Heart left ventricle (tissue), 13 donors: ENCODE data around the gene MYO7B.

ENCODE experiments used
- POLR2A ChIP-seq, 2 donors: fragments of 450-650 bp; IDR thresholded peaks; one replicate each; pipeline ENCODE4 v1.6.1; 2017; ENCODE audit warnings: antibody characterized with exemption in 2 of 2, mild to moderate bottlenecking in 2 of 2, moderate library complexity in 2 of 2
- TF ChIP-seq, protein P1 (sequence below), 12 donors: fragments of 200-600 bp; sonication (generic) in 4 of 12; IDR thresholded peaks; one replicate each; pipeline versions ENCODE4 v1.5.0 to v1.8.0; 2018 to 2022; ENCODE audit warnings: antibody characterized with exemption in 12 of 12, mild to moderate bottlenecking in 5 of 12
- donor health status: ischemic (EF 13 %, LVEDD 7.1; RV severe dilation, severe dysfunction).
- donor health status: DM: no; HTN: yes; CAD: no.
- donor health status: DM: no; HTN: no; CAD: no.
- donor health status: ischemic (EF 25% LVEDD 6.9; RV normal size, moderate dysfunction).
- donor health status: ischemic (EF 25% LVEDD 5.7; RV mildly dilated, moderate dysfunction).
- donor health status: ischemic (EF 35%, LVEDD 5.7; RV mildly dilated, moderate dysfunction).
- donor health status: nonischemic (EF 11% LVEDD 7.7; RV severe dilation, severe dysfunction).
- donor health status: DM: yes; HTN: yes; CAD: no.
- donor health status: PGD.
- donor health status: ischemic (EF 29% LVEDD 5.4; RV normal size, mild dysfunction).
- donor health status: nonischemic (EF 23%, LVEDD 6.1; RV moderate dilation, normal function).

DNA sequence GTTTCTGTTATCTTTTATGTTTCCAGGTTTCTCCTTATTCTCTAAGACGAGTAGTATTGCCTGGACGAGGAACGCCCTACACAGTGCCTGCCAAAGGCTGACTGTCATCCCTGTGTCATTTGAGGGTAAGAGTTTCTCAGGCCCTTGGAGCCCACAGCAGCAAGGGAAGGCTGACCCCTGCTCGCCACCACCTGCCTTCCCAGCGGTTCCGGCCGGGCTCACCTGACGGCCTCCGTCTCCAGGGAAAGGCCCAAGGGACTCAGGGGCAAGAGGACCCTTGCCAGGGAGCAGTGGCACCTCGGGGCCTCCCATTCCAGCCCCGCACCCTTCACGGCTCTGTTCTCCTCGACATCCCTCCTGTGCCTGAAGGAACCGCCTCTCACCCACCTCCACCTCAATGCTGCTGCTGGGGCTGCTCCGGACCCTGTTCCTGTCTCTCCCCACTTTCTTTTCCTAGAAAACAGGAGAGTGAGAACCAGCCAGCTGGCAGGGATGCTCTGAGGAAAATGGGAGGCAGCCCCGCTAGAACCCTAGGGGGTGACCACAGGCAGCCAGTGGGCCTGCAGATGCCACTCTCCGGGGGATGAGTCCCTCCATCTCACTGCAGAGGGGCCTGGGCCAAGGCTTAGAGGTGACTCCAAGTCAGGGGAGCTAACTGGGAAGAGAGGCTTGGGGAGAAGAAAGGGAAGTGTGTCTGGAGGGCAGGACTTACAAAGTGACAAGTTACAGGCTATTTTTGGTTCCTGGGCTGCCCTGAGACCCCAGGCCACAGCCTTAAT lies 138.0 kb downstream of the MYO7B start:
- TF ChIP-seq, protein P1, sequence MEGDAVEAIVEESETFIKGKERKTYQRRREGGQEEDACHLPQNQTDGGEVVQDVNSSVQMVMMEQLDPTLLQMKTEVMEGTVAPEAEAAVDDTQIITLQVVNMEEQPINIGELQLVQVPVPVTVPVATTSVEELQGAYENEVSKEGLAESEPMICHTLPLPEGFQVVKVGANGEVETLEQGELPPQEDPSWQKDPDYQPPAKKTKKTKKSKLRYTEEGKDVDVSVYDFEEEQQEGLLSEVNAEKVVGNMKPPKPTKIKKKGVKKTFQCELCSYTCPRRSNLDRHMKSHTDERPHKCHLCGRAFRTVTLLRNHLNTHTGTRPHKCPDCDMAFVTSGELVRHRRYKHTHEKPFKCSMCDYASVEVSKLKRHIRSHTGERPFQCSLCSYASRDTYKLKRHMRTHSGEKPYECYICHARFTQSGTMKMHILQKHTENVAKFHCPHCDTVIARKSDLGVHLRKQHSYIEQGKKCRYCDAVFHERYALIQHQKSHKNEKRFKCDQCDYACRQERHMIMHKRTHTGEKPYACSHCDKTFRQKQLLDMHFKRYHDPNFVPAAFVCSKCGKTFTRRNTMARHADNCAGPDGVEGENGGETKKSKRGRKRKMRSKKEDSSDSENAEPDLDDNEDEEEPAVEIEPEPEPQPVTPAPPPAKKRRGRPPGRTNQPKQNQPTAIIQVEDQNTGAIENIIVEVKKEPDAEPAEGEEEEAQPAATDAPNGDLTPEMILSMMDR (IDR thresholded peaks at IDR 0.05) = no peak
- TF ChIP-seq POLR2A (IDR thresholded peaks at IDR 0.05) = no peak
